ENCODE data around the gene SCYGR6. TPM values are rescaled to one million over a fixed set of nuclear protein-coding genes. Genes with fewer than 3 reads are reported as not detected.
A peak's percentile ranks its signal among the peaks of the same experiment; 100 is the strongest.
"Not testable (repeated sequence)": the region's sequence is repeated elsewhere in the genome, so short reads cannot be mapped to it uniquely, and the experiment has no call there.

The SCYGR6 gene
- total RNA-seq, 4 donors from 2014 or later, result not detected

DNA sequence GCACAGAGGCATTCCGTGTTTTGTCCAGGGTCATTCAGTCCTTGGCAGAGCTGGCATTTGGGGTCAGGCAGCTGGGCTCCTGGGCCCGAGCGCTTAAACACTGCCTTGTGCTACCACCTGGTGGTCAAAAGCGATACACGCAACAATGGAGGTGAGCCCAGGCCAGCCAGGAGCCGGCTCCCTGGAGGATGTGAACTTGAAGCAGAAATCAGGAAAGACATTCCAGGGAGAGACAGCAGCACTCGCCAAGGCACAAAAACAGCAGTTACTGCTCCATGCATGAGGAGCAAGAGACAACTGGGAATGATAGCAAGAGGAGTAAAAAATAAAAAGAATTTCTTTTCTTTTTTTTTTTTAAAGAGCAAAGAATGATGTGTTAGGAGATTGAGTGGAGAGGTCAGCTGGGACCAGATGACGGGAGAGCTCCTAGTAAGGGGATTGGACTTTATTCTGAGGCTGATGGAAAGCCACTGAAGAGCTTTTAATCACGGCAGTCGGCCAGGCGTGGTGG lies 41.9 kb upstream of the SCYGR6 start:
- H3K27ac ChIP-seq, result no peak overlapping the region
- ATAC-seq, result peak; percentile 92
- 8 to 22% methylated on average over 7 to 9 of the region's 11 CpGs for WGBS, 2 donors (ENCODE audit: low coverage in 1 of 2)
- H3K9me3 ChIP-seq, result no peaks in the 10 kb centered on the region
- H3K36me3 ChIP-seq, result no peaks in the 10 kb centered on the region
- no peaks in the 10 kb centered on the region for H3K27me3 ChIP-seq
- no peak for TF ChIP-seq POLR2A (IDR thresholded peaks at IDR 0.05)
- TF ChIP-seq CTCF (IDR thresholded peaks at IDR 0.05), result peak in 3 of 4 experiments; percentile 81 to 89 (median 84)
- TF ChIP-seq POLR2AphosphoS5 (IDR thresholded peaks at IDR 0.05), result peak; percentile 21
- no peak for TF ChIP-seq EP300 (IDR thresholded peaks at IDR 0.05)
- peaks cover 0 to 8% (median 0%) of the 10 kb centered on the region in 3 donors for H3K4me1 ChIP-seq
- H3K4me3 ChIP-seq, result no peak overlapping the region

DNA sequence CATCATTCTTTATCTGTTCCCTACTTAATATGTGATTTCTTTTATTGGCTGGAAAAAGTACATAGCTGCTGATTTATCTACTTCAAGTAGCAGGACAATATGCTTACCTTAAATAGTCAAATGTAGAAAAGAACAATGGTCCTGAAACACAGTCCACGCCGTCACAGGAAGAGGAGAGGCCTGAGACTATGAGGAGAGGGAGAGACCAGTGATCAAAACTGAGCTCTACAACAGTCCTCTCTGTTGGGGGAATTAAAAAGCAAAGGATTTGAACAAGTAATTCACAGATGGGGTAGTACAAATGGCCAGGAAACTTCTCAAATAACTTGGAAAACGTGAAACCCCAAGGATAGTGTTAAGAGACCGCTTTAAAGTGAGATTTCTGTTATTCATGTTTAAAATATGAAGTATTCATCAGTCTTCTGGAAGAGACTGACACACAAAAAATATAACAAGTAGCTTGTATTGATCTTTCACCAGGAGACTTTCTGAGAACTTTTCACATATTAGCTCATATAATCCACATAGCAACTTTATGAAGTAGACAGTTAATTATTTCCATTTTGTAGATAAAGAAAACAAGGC lies 41.3 kb upstream of the SCYGR6 start:
- Histone ChIP-seq H3K4me1 (peaks cover 0 to 8% (median 0%) of the 10 kb centered on the region in 3 donors), H3K27me3 (no peaks in the 10 kb centered on the region), H3K36me3 (no peaks in the 10 kb centered on the region), H3K27ac (no peak overlapping the region), H3K4me3 (no peak overlapping the region), H3K9me3 (no peaks in the 10 kb centered on the region)
- no peak for ATAC-seq
- 41 to 68% methylated on average over 4 of the region's 4 CpGs for WGBS, 2 donors (ENCODE audit: low coverage in 1 of 2)
- TF ChIP-seq POLR2AphosphoS5 (IDR thresholded peaks at IDR 0.05) (no peak), CTCF (IDR thresholded peaks at IDR 0.05) (no peak), POLR2A (IDR thresholded peaks at IDR 0.05) (no peak), EP300 (IDR thresholded peaks at IDR 0.05) (no peak)

DNA sequence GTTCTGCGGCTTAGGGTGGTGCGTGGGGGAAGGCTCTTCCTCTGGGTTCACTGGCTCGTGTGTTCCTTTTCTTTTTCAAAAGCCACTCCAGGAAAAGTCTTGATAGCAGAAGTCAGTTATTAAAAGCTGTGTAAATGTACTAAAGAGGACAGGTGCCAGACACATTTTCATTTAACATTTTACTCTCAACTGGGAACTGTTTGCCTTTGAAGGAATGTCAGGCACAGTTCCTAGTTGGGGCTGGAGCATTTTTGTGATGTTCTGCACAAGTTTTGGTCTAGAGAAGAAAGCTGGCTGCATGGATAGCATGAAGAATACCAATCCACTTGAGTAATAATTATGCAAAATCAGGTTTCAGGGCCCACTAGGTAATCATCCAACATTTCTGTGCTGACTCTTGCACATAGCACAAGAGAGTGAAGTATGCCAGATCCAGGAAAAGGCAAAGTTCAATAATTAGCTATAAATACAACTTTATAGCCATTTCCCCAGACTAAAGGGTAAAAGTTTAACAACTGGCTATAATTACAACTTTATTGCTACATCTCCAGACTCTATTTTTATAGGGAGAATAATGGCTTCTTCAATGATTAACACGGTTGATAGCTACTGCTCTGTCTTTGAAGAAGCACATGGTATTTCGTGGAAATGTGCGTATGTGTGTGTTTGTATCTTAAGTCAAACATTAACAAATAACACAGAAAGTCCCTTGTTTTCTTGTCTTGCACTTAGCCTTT lies 37.4 kb upstream of the SCYGR6 start:
- peaks cover 0 to 8% (median 0%) of the 10 kb centered on the region in 3 donors for H3K4me1 ChIP-seq
- no peaks in the 10 kb centered on the region for H3K36me3 ChIP-seq
- H3K9me3 ChIP-seq, result no peaks in the 10 kb centered on the region
- ATAC-seq, result no peak
- no peaks in the 10 kb centered on the region for H3K27me3 ChIP-seq
- H3K27ac ChIP-seq, result no peak overlapping the region
- WGBS, 2 donors (ENCODE audit: low coverage in 1 of 2), result 62 to 80% methylated on average over 4 to 6 of the region's 6 CpGs
- no peak for TF ChIP-seq POLR2AphosphoS5 (IDR thresholded peaks at IDR 0.05)
- TF ChIP-seq CTCF (IDR thresholded peaks at IDR 0.05), result no peak
- no peak for TF ChIP-seq EP300 (IDR thresholded peaks at IDR 0.05)
- TF ChIP-seq POLR2A (IDR thresholded peaks at IDR 0.05), result no peak
- H3K4me3 ChIP-seq, result no peak overlapping the region

GRCh38 chr2:227759411-227760118 lies 35.0 kb upstream of the SCYGR6 start:
- no peak for TF ChIP-seq POLR2AphosphoS5 (IDR thresholded peaks at IDR 0.05)
- no peak for TF ChIP-seq POLR2A (IDR thresholded peaks at IDR 0.05)
- no peak for TF ChIP-seq EP300 (IDR thresholded peaks at IDR 0.05)
- no peak for TF ChIP-seq CTCF (IDR thresholded peaks at IDR 0.05)
- no peak for ATAC-seq
- WGBS, 2 donors (ENCODE audit: low coverage in 1 of 2), result 77 to 79% methylated on average over 13 of the region's 13 CpGs
- no peak overlapping the region for H3K4me3 ChIP-seq
- no peaks in the 10 kb centered on the region for H3K27me3 ChIP-seq
- no peaks in the 10 kb centered on the region for H3K36me3 ChIP-seq
- no peaks in the 10 kb centered on the region for H3K4me1 ChIP-seq
- no peaks in the 10 kb centered on the region for H3K9me3 ChIP-seq
- H3K27ac ChIP-seq, result no peak overlapping the region

DNA sequence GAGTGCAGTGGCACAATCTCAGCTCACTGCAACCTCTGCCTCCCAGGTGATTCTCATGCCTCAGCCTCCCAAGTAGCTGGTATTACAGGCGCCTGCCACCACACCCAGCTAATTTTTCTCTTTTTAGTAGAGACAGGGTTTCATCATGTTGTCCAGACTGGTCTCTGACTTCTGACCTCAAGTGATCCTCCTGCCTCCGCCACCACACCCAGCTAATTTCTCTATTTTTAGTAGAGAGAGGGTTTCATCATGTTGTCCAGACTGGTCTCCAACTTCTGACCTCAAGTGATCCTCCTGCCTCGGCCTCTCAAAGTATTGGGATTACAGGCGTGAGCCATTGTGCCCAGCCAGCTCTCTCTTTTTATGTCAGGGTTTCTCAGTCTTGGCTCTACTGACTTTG lies 31.7 kb upstream of the SCYGR6 start:
- not testable (repeated sequence) for H3K27ac ChIP-seq, H3K36me3 ChIP-seq, ATAC-seq, H3K4me3 ChIP-seq, H3K27me3 ChIP-seq, H3K4me1 ChIP-seq, H3K9me3 ChIP-seq
- WGBS, 2 donors (ENCODE audit: low coverage in 1 of 2), result 60 to 75% methylated on average over 4 of the region's 4 CpGs
